Right atrium auricular region (tissue), 2 donors: ENCODE measurements around the gene KNG1. TPM values are rescaled to one million over a fixed set of nuclear protein-coding genes. Genes with fewer than 3 reads are reported as not detected.
"Not testable (repeated sequence)": the region's sequence is repeated elsewhere in the genome, so short reads cannot be mapped to it uniquely, and the experiment has no call there.

Experiments
- DNase-seq: peaks from one replicate; pipeline ENCODE4 v3.0.0-alpha.2; 2019; ENCODE audit warnings: low spot score
- H3K27ac ChIP-seq, 2 donors: fragments of 200-600 bp; sonication (generic); 1 replicate in 1 of 2; 2 replicates in 1 of 2; pipeline ENCODE4 v1.5.1; 2016 to 2019
- H3K27me3 ChIP-seq, 2 donors: fragments of 200-600 bp; sonication (generic); one replicate each; pipeline versions ENCODE4 v1.5.1 to v1.6.0; 2017 to 2019
- H3K36me3 ChIP-seq: fragments of 200-600 bp; sonication (generic); one replicate; pipeline ENCODE4 v1.5.1; 2016
- H3K4me1 ChIP-seq, 2 donors: fragments of 200-600 bp; sonication (generic); one replicate each; pipeline versions ENCODE4 v1.5.1 to v1.6.0; 2017 to 2019
- H3K4me3 ChIP-seq, 2 donors: fragments of 200-600 bp; sonication (generic); 1 replicate in 1 of 2; 2 replicates in 1 of 2; pipeline ENCODE4 v1.5.1; 2017 to 2019; ENCODE audit warnings: mild to moderate bottlenecking in 1 of 2, moderate library complexity in 1 of 2
- H3K9me3 ChIP-seq, 2 donors: fragments of 200-600 bp; sonication (generic); one replicate each; pipeline ENCODE4 v1.5.1; 2019
- CTCF ChIP-seq, 2 donors: fragments of 200-600 bp; sonication (generic); IDR thresholded peaks; one replicate each; pipeline ENCODE4 v1.5.1; 2019; ENCODE audit warnings: antibody characterized with exemption in 2 of 2
- total RNA-seq, 2 donors: library from RNA; depleted of rRNA; stranded (reverse); fragments of >200 nt; gene quantifications; one replicate each; pipeline ENCODE4 v1.1.0, GENCODE V29; 2016

Gene KNG1
- total RNA-seq, 2 donors from 2014 or later, result 0.59 TPM; not detected in 1

DNA sequence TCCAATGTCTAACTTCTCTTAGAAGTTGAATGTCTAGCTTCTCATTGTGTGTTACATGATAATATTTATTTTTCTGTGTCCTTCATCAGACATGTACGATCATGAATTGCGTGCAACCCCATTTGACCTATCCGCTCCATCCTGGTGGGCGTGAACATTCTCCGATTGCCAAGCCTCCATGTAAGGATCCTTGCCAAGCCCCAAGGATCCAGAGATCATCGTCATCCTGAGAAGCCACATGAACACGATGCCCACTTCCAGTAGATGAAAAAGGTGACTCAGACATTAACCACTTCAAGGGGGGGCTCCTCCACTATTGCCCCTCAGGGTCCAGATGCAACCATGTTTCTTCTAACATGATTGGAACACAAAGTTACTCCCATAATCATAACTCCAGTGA is 25.5 kb upstream of the KNG1 start:
- Histone ChIP-seq H3K4me3 (no peak overlapping the region), H3K9me3 (no peaks in the 10 kb centered on the region), H3K36me3 (no peaks in the 10 kb centered on the region), H3K27me3 (no peaks in the 10 kb centered on the region), H3K27ac (no peak overlapping the region), H3K4me1 (no peaks in the 10 kb centered on the region)
- no peak for DNase-seq
- TF ChIP-seq CTCF (IDR thresholded peaks at IDR 0.05), result no peak

GRCh38 chr3:186693843-186694242 is 23.3 kb upstream of the KNG1 start:
- DNase-seq, result no peak
- H3K4me1 ChIP-seq, result no peaks in the 10 kb centered on the region
- TF ChIP-seq CTCF (IDR thresholded peaks at IDR 0.05), result no peak
- H3K27ac ChIP-seq, result no peak overlapping the region
- no peaks in the 10 kb centered on the region for H3K36me3 ChIP-seq
- no peaks in the 10 kb centered on the region for H3K9me3 ChIP-seq
- H3K4me3 ChIP-seq, result no peak overlapping the region
- H3K27me3 ChIP-seq, result no peaks in the 10 kb centered on the region

DNA sequence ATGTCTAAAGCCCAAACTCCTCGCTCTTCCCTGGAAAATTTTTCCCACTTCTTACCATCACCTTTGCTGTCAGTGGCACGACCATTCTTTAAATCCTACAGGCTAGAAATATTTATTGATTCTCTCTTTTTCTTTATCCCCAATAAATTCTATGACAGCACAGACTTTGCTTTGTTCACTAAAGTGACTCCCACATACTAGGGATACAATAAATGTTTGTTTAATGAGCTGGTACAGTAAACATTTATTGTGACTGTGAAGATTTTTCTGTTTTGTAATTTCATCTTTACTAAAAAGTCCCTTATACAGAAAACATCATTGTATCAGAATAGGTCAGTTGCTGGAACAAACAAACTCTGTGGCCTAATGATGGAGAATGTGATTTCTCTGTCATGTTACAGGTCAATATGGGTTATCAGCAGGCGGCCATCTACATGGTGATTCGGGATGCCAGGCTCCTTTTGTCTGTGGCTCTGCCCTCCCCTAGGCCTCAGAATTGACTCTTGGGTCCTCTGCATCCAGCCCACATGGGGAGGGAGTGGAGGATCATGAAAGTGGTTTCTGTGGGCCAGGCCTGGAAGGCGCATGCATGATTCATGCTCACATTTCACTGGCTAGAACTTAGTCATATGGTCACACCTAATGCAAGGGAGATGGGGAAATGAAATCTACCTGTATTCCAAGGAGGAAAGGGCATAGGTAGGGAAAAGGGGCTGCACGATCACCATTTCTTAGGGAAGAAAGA is 22.7 kb upstream of the KNG1 start:
- H3K27me3 ChIP-seq, result no peaks in the 10 kb centered on the region
- no peaks in the 10 kb centered on the region for H3K36me3 ChIP-seq
- H3K9me3 ChIP-seq, result no peaks in the 10 kb centered on the region
- no peaks in the 10 kb centered on the region for H3K4me1 ChIP-seq
- no peak for TF ChIP-seq CTCF (IDR thresholded peaks at IDR 0.05)
- DNase-seq, result no peak
- H3K4me3 ChIP-seq, result no peak overlapping the region
- no peak overlapping the region for H3K27ac ChIP-seq

GRCh38 chr3:186696522-186696921 is 20.6 kb upstream of the KNG1 start:
- H3K27me3 ChIP-seq, result no peaks in the 10 kb centered on the region
- H3K4me1 ChIP-seq, result peaks cover 0 to 7% of the 10 kb centered on the region in 2 donors
- H3K36me3 ChIP-seq, result no peaks in the 10 kb centered on the region
- H3K27ac ChIP-seq, result no peak overlapping the region
- TF ChIP-seq CTCF (IDR thresholded peaks at IDR 0.05), result no peak
- DNase-seq, result no peak
- no peak overlapping the region for H3K4me3 ChIP-seq
- H3K9me3 ChIP-seq, result no peaks in the 10 kb centered on the region

DNA sequence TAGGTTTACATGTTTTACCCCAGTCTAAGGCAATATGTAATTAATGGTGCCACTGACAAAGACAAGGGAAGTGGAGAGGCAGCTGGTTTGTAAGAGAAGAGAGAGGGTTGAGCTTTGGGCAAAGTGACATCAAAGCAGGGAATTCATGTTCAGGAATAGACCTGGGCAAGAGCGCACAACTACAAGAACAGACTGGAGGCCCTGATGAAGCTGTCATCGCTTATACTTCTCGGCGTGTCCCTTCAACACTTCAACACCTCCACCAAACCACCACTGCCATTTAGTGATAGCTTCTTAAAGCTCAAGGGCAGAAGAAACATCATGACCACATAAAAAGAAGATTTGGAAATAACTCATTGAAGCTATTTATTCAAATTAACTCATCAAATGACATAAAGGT is 19.6 kb upstream of the KNG1 start:
- Histone ChIP-seq H3K9me3 (no peaks in the 10 kb centered on the region), H3K36me3 (no peaks in the 10 kb centered on the region), H3K4me1 (peaks cover 0 to 7% of the 10 kb centered on the region in 2 donors), H3K4me3 (no peak overlapping the region), H3K27ac (peak overlapping the region; percentile 35 to 64), H3K27me3 (no peaks in the 10 kb centered on the region)
- no peak for DNase-seq
- TF ChIP-seq CTCF (IDR thresholded peaks at IDR 0.05), result no peak

DNA sequence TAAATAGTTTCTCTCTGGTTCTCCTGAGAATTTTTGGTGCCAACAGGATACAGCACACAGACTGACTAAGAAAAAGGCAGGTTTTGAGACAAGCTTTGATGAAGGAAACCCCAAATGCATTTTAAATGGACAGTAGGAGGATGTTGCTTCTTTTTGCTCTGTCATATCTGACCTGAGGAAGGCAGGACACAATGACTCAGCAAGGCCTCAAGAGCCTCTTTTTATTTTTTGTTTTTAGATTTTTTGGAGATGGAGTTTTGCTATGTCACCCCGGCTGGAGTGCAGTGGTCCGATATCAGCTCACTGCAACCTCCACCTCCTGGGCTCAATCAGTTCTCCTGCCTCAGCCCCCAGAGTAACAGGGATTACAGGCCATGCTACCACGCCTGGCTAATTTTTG is 16.9 kb upstream of the KNG1 start:
- TF ChIP-seq CTCF (IDR thresholded peaks at IDR 0.05), result no peak
- H3K36me3 ChIP-seq, result no peaks in the 10 kb centered on the region

DNA sequence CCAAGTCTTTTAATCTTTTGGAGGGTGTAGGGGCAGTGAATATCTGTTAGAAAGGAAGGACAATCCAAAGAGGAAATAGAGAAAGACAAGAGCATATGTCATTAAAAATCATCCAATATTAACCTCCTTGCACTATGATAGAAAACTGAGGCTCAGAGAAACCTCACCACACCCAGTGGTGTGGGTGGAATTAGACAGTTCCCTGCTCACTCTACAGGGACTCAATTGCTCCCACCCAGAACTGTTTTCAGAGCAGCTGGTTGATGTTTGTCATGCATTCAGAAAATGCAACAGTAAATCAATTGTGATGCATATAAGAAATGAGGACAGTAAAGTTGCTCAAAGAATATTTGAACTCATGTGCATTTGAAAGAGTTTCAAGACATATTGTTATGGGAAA is 14.7 kb upstream of the KNG1 start:
- H3K4me3 ChIP-seq, DNase-seq, H3K27ac ChIP-seq, H3K27me3 ChIP-seq, H3K4me1 ChIP-seq, H3K9me3 ChIP-seq, H3K36me3 ChIP-seq: not testable (repeated sequence)

More for the DNA sequence above, 16.9 kb upstream of the KNG1 start:
- Histone ChIP-seq H3K9me3 (no peaks in the 10 kb centered on the region), H3K27ac (no peak overlapping the region), H3K27me3 (no peaks in the 10 kb centered on the region), H3K4me1 (peaks cover 0 to 7% of the 10 kb centered on the region in 2 donors), H3K4me3 (no peak overlapping the region)
- DNase-seq, result no peak
